HCT116 (cell line): ENCODE data around the gene PRKCA. TPM values are rescaled to one million over a fixed set of nuclear protein-coding genes. Genes with fewer than 3 reads are reported as not detected.

Experiments
- ATAC-seq: fragments of 200-7000 bp; cut with Tn5 transposase; 2 replicates; pipeline ENCODE4 v1.9.1; 2020; ENCODE audit warnings: mild to moderate bottlenecking, moderate library complexity
- BruUV-seq: library from RNA; stranded (reverse); fragments of 400-500 nt; replicated peaks from 2 replicates; lab custom pipeline; 2021; lab: Mats Ljungman, UMichigan
- CTCF ChIA-PET: fragments of 300-600 bp; sonication (Branson Sonifier 250); formaldehyde crosslinking; loops from one replicate; lab custom pipeline; 2021; ENCODE audit warnings: antibody characterized with exemption; lab: Charles Lee
- POLR2A ChIA-PET: fragments of 300-600, 350-600 bp; sonication (Branson Sonifier 250); formaldehyde crosslinking; loops from one replicate; lab custom pipeline; 2021; ENCODE audit warnings: antibody characterized with exemption; lab: Charles Lee
- RAD21 ChIA-PET, 2 experiments: fragments of 300-600 bp; sonication (Branson Sonifier 250); formaldehyde crosslinking; loops; one replicate each; lab custom pipeline; 2023; ENCODE audit warnings: low total read pairs in 2 of 2; ENCODE audit not compliant: uncharacterized antibody in 2 of 2, unreplicated experiment in 2 of 2, low non-redundant PET in 1 of 2; lab: Charles Lee
- DNase-seq: peaks from one replicate; pipeline ENCODE4 v3.0.0-alpha.2; 2010; ENCODE audit warnings: low read depth, low spot score
- H2AFZ ChIP-seq: fragments of 200-600 bp; shearing (Covaris generic), sonication (generic); 2 replicates; pipeline ENCODE4 v1.6.1; 2017; ENCODE audit warnings: low read depth, mixed run types, mixed read lengths, antibody characterized with exemption, low read length; ENCODE audit not compliant: poor library complexity, severe bottlenecking
- H3K27ac ChIP-seq: 2 replicates; pipeline ENCODE4 v1.5.1; 2012; ENCODE audit warnings: low read depth, low read length
- H3K27me3 ChIP-seq: fragments of 200-600 bp; sonication (generic); 2 replicates; pipeline ENCODE4 v1.6.1; 2016; ENCODE audit warnings: mixed run types, low read length, mixed read lengths; ENCODE audit not compliant: insufficient read depth
- H3K36me3 ChIP-seq, 2 experiments: fragments of 200-500 bp in 1 of 2; fragments of 200-600 bp in 1 of 2; sonication (Bioruptor generic) in 1 of 2; sonication (generic) in 1 of 2; 2 replicates each; pipeline versions ENCODE4 v1.5.1 to v1.6.1; 2014 to 2016; ENCODE audit warnings: low read length in 2 of 2, inconsistent platforms in 1 of 2, mixed read lengths in 1 of 2, mixed run types in 1 of 2; ENCODE audit not compliant: insufficient read depth in 2 of 2, control insufficient read depth in 1 of 2
- H3K4me1 ChIP-seq, 2 experiments: fragments of 200-600 bp in 1 of 2; sonication (generic) in 1 of 2; 2 replicates each; pipeline versions ENCODE4 v1.5.1 to v1.6.1; 2012 to 2017; ENCODE audit warnings: low read length in 2 of 2, inconsistent platforms in 1 of 2, mild to moderate bottlenecking in 1 of 2, mixed read lengths in 1 of 2, mixed run types in 1 of 2, moderate library complexity in 1 of 2; ENCODE audit not compliant: insufficient read depth in 2 of 2, control insufficient read depth in 1 of 2
- H3K4me2 ChIP-seq: fragments of 200-600 bp; sonication (generic); 2 replicates; pipeline ENCODE4 v1.6.1; 2017; ENCODE audit warnings: mixed run types, low read length, mixed read lengths
- H3K4me3 ChIP-seq, 2 experiments: fragments of 200-600 bp in 1 of 2; sonication (generic) in 1 of 2; replicated peaks in 1 of 2; 2 replicates each; pipeline ENCODE4 v1.5.1; 2011 to 2016; ENCODE audit warnings: low read length in 2 of 2, control low read depth in 1 of 2, low read depth in 1 of 2, mild to moderate bottlenecking in 1 of 2, mixed read lengths in 1 of 2, mixed run types in 1 of 2
- H3K79me2 ChIP-seq: fragments of 200-600 bp; sonication (generic); 2 replicates; pipeline ENCODE4 v1.6.1; 2017; ENCODE audit warnings: mild to moderate bottlenecking, mixed run types, low read length, moderate library complexity, mixed read lengths; ENCODE audit not compliant: insufficient read depth
- H3K9ac ChIP-seq: fragments of 200-600 bp; sonication (generic); 2 replicates; pipeline ENCODE4 v1.6.1; 2016; ENCODE audit warnings: low read length, mixed read lengths
- H3K9me2 ChIP-seq: fragments of 200-600 bp; sonication (generic), shearing (Covaris generic); 2 replicates; pipeline ENCODE4 v1.6.1; 2017; ENCODE audit warnings: mixed run types, mild to moderate bottlenecking, moderate library complexity; ENCODE audit not compliant: insufficient read depth
- H3K9me3 ChIP-seq, 2 experiments: fragments of 200-500 bp in 1 of 2; fragments of 200-600 bp in 1 of 2; sonication (Bioruptor generic) in 1 of 2; sonication (generic) in 1 of 2; 2 replicates each; pipeline ENCODE4 v1.6.1; 2014 to 2017; ENCODE audit warnings: low read length in 2 of 2, mixed read lengths in 2 of 2, inconsistent platforms in 1 of 2, low read depth in 1 of 2, mild to moderate bottlenecking in 1 of 2, mixed run types in 1 of 2, moderate library complexity in 1 of 2; ENCODE audit not compliant: control insufficient read depth in 1 of 2, insufficient read depth in 1 of 2
- H4K20me1 ChIP-seq: fragments of 200-600 bp; sonication (generic), shearing (Covaris generic); 2 replicates; pipeline ENCODE4 v1.6.1; 2017; ENCODE audit warnings: mixed run types, mild to moderate bottlenecking, moderate library complexity; ENCODE audit not compliant: insufficient read depth
- CEBPB ChIP-seq: IDR thresholded peaks from 2 replicates; pipeline ENCODE4 v1.6.1; 2012; ENCODE audit warnings: low read depth
- EGR1 ChIP-seq: IDR thresholded peaks from 2 replicates; pipeline ENCODE4 v1.6.1; 2012; ENCODE audit warnings: low read depth
- ELF1 ChIP-seq: IDR thresholded peaks from 2 replicates; pipeline ENCODE4 v1.6.1; 2012; ENCODE audit warnings: low read depth, borderline replicate concordance
- EZH2 ChIP-seq: fragments of 200-600 bp; sonication (generic); IDR thresholded peaks from 2 replicates; pipeline ENCODE4 v1.6.1; 2017; ENCODE audit warnings: antibody characterized with exemption, mixed run types
- EZH2phosphoT487 ChIP-seq: fragments of 200-600 bp; IDR thresholded peaks from 2 replicates; pipeline ENCODE4 v1.6.1; 2018; ENCODE audit warnings: antibody characterized with exemption, borderline replicate concordance
- FOSL1 ChIP-seq: IDR thresholded peaks from 2 replicates; pipeline ENCODE4 v1.6.1; 2012; ENCODE audit warnings: low read depth
- TCF7L2 ChIP-seq: IDR thresholded peaks from 2 replicates; pipeline ENCODE4 v1.7.0; 2011; ENCODE audit warnings: borderline replicate concordance, inconsistent platforms; ENCODE audit not compliant: insufficient read depth, insufficient read length; ENCODE audit errors: extremely low read depth
- intact Hi-C: fragments of 100-400 bp; cut with micrococcal nuclease; formaldehyde crosslinking; loops from 2 replicates; pipeline ENCODE4 v1.10.0; 2022
- total RNA-seq: library from RNA; stranded (reverse); gene quantifications from one replicate; pipeline ENCODE4 v1.2.1, GENCODE V29; 2021; ENCODE audit not compliant: unreplicated experiment
- TF ChIP-seq, protein P1 (sequence below): IDR thresholded peaks from 2 replicates; pipeline ENCODE4 v1.6.1; 2012
- TF ChIP-seq, protein P2 (sequence below), 3 experiments: fragments of 200-600 bp in 1 of 3; sonication (generic) in 1 of 3; IDR thresholded peaks in 2 of 3; conservative IDR thresholded peaks in 1 of 3; 2 replicates each; pipeline ENCODE4 v1.5.1; 2012 to 2017; ENCODE audit warnings: low read depth in 2 of 3, low read length in 2 of 3, antibody characterized with exemption in 1 of 3, borderline replicate concordance in 1 of 3, control low read depth in 1 of 3, mild to moderate bottlenecking in 1 of 3, mixed read lengths in 1 of 3, mixed run types in 1 of 3, moderate library complexity in 1 of 3; ENCODE audit not compliant: insufficient read depth in 1 of 3

Gene PRKCA
- total RNA-seq, 1 experiment from 2014 or later, result 18.8 TPM

DNA sequence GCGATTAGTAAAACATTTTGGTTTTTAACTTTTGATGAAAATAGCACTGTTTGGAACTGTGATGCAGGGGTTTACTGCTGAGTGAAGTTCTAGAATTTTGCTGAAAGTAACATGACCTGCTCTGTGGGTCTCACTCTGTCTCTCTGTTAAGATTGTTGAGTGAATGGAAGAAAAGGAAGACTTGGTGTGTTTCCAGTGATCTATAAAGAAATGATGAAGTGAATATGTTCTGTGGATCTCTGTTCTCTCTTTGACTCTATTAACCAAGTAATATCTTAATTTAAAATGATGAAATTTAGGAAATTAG, 148.4 kb downstream of the PRKCA start:
- Histone ChIP-seq H3K4me1 (peaks cover 0 to 5% of the 10 kb centered on the region in 2 experiments; a peak in 1 of 4 replicates), H3K9me3 (no peaks in the 10 kb centered on the region), H3K9ac (no peak overlapping the region), H2AFZ (no peak overlapping the region), H3K36me3 (no peaks in the 10 kb centered on the region), H4K20me1 (no peaks in the 10 kb centered on the region), H3K27me3 (no peaks in the 10 kb centered on the region), H3K9me2 (no peaks in the 10 kb centered on the region), H3K4me2 (no peak overlapping the region), H3K4me3 (no peak overlapping the region), H3K79me2 (no peaks in the 10 kb centered on the region), H3K27ac (no peak overlapping the region)
- ChIA-PET RAD21 (no interaction called here), CTCF (no interaction called here), POLR2A (no interaction called here)
- intact Hi-C loops, result no loop called here
- DNase-seq, result no peak
- no TSS peak for BruUV-seq
- no peak for TF ChIP-seq EGR1
- TF ChIP-seq, protein P1, sequence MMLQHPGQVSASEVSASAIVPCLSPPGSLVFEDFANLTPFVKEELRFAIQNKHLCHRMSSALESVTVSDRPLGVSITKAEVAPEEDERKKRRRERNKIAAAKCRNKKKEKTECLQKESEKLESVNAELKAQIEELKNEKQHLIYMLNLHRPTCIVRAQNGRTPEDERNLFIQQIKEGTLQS, result no peak
- TF ChIP-seq CEBPB, result 0 out of 2 replicates have a peak, but pooled peaks have one; percentile 9
- no peak for TF ChIP-seq EZH2
- TF ChIP-seq TCF7L2, result no peak
- TF ChIP-seq FOSL1, result no peak
- no peak for TF ChIP-seq ELF1
- no peak for ATAC-seq

DNA sequence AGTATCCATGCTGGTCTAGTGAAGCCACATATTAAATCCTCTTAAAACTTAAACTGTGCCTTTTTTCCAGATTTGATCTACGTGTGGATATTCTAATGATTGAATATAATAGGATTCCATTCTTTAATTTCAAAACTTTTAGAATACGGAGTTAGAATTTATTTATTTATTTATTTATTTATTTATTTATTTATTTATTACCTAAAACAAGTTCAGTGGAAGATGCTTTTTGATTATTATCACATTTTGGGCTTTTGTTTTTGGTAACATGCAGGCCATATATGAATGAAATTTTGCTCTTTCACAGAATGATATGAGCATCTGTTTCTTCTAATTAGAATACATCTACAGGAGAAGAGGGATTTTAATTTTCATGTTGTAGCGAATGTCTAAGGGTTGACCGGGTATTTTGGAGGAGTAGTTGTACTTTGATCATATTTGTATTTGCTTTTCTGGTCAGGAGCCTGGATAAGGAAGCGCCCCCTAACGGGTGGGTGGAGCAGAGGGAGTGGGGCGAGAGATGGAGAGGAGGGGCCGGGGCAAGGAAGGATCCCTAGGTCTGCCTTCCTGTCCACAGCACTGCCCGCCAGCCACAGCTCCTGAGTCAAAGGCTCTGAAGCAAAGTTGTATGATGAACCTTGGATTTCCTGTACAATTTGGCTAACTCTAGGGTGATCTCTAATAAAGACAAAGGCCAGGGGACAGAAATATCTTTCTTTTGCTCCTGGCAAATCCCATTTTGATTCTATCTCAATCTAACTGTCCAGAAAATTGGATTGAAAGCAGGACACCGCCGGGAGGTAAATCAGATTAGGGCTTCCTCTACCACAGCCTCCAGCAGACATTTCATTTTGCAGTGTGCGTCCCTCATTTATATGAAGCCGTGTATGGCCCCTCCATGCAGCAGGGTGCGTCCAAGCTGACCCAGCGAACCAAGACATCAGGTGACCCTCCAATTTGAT, 149.1 kb downstream of the PRKCA start:
- BruUV-seq, result no TSS peak
- Histone ChIP-seq H3K4me2 (no peak overlapping the region), H3K9ac (no peak overlapping the region), H3K4me3 (no peak overlapping the region), H3K27ac (no peak overlapping the region), H3K9me3 (no peaks in the 10 kb centered on the region), H3K36me3 (no peaks in the 10 kb centered on the region), H3K9me2 (no peaks in the 10 kb centered on the region), H3K4me1 (peaks cover 0 to 5% of the 10 kb centered on the region in 2 experiments; a peak in 1 of 4 replicates), H3K27me3 (no peaks in the 10 kb centered on the region), H3K79me2 (no peaks in the 10 kb centered on the region), H2AFZ (no peak overlapping the region), H4K20me1 (no peaks in the 10 kb centered on the region)
- POLR2A ChIA-PET, result no interaction called here
- intact Hi-C loops, result no loop called here
- TF ChIP-seq, protein P2, sequence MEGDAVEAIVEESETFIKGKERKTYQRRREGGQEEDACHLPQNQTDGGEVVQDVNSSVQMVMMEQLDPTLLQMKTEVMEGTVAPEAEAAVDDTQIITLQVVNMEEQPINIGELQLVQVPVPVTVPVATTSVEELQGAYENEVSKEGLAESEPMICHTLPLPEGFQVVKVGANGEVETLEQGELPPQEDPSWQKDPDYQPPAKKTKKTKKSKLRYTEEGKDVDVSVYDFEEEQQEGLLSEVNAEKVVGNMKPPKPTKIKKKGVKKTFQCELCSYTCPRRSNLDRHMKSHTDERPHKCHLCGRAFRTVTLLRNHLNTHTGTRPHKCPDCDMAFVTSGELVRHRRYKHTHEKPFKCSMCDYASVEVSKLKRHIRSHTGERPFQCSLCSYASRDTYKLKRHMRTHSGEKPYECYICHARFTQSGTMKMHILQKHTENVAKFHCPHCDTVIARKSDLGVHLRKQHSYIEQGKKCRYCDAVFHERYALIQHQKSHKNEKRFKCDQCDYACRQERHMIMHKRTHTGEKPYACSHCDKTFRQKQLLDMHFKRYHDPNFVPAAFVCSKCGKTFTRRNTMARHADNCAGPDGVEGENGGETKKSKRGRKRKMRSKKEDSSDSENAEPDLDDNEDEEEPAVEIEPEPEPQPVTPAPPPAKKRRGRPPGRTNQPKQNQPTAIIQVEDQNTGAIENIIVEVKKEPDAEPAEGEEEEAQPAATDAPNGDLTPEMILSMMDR (IDR thresholded peaks at IDR 0.05 in 2 of 3, conservative IDR thresholded peaks at IDR 0.05 in 1 of 3; ENCODE audit: borderline replicate concordance in 1 of 3, insufficient read depth in 1 of 3, low read depth in 2 of 3, low read length in 2 of 3), result peak in 2 of 3 experiments; percentile 39 to 52; a peak in 4 of 6 replicates
- no peak for TF ChIP-seq EZH2phosphoT487
- ATAC-seq, result peak; percentile 63
- CTCF ChIA-PET, result no interaction called here
- RAD21 ChIA-PET, result no interaction called here
- no peak for DNase-seq
